GM12801 (cell line): ENCODE results near the gene MFSD12.

Experiments used
- TF ChIP-seq, protein P1 (sequence below): IDR thresholded peaks from one replicate; pipeline ENCODE4 v1.5.1; 2011; ENCODE audit warnings: control low read depth; ENCODE audit not compliant: insufficient read length; ENCODE audit errors: extremely low read depth

The MFSD12 gene

DNA sequence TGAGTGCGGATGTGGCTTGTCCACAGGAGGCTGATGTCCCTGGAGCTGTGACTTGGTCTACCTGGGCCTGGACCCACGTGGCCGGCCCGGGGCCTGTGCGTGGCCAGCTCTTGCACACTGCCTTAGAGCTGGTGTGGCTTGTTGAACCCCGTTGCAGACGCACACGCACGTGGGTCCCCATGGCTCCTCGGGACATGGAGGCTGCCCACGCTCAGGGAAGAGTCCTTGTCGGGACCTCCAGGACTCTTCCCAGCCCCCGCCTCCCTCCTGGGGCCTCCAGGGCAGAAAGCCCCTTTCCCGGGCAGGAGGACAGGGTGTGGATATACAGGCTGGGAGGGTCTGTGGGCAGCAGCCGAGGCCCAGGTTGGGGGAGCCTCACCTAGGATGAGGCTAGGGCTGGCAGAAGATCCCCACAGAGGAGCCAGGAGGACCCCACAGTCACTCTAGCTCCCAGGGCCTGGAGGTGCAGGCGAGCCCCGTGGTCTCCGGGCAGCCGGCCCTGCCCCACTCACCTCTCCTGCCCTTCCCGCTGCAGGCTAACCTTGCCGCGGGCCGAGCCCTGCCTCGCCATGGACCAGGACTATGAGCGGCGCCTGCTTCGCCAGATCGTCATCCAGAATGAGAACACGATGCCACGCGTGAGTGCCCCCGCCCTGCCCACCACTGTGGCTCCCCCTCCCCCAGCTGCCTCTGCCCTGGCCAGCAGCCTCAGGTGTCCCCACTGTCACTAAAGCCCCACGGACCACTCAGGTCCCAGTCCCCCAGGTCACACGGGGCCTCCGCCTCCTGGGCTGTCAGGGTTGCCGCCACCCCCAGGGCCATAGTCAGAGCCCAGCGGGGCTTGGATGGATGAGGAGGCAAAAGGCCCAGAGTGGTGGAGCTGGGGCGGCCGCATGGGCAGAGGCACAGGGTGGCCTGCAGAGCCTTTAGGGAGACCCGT is 34.7 kb downstream of the MFSD12 start:
- TF ChIP-seq, protein P1, sequence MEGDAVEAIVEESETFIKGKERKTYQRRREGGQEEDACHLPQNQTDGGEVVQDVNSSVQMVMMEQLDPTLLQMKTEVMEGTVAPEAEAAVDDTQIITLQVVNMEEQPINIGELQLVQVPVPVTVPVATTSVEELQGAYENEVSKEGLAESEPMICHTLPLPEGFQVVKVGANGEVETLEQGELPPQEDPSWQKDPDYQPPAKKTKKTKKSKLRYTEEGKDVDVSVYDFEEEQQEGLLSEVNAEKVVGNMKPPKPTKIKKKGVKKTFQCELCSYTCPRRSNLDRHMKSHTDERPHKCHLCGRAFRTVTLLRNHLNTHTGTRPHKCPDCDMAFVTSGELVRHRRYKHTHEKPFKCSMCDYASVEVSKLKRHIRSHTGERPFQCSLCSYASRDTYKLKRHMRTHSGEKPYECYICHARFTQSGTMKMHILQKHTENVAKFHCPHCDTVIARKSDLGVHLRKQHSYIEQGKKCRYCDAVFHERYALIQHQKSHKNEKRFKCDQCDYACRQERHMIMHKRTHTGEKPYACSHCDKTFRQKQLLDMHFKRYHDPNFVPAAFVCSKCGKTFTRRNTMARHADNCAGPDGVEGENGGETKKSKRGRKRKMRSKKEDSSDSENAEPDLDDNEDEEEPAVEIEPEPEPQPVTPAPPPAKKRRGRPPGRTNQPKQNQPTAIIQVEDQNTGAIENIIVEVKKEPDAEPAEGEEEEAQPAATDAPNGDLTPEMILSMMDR = no peak

DNA sequence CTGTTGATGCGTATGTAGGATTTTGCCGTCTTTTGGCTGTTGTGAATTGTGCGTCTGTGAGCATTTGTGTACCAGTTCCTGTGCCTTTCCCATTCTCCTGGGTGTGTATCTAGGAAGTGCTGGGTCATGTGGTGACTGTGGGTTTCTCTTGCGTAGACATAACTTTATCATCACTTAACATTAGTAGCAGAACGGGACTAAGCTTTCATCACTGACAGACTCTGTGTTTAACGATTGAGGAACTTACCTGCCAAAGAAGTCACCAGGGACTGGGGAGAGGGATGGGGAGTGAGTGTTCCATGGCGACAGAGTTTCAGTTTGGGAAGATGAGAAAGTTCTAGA is 36.3 kb downstream of the MFSD12 start:
- TF ChIP-seq, protein P1 = no peak

DNA sequence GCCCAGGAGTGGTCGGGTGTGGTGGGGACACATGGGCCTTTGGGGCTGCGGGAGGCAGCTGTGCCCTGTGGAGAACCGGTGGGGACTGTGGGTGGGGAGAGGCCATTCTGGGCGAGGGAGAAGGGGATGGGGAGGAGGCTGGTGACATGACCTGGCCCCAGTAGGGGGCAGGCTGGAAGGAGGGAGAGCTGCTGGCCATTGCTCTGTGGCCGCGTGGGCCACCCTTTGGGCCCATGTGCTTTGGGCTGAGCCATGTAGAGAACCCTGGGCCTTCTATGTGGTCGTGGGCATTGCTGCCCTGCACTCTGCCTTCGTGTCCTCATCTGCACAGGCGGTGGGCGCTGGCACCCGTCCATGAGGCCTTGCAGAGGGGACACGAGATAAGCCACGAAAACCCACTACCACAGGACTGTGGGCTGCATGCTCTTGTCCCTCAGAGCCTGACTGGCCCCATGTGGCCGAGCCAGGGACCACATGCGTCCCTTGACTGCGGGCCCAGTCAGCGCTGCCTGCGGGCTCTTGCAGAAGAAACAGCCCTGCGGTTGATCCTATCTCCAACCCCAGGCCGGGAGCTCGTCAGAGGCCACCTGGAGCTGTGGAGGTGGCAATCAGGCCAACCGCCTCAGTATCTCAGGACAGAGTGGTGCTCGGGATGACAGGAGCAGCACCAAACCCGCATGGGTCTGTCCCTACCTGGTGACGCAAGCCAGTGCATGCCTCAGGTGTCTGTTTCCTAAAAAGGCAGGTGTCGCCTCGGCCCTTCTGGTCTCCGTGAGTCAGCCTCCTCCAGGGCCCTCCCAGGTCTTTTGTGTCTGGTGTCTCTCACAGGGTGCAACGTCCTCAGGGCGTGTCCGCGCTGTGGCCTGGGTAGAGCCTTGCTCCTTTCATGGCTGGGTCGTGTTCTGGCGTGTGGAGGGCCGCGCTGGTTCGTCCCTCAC is 37.0 kb downstream of the MFSD12 start:
- TF ChIP-seq, protein P1 = no peak

DNA sequence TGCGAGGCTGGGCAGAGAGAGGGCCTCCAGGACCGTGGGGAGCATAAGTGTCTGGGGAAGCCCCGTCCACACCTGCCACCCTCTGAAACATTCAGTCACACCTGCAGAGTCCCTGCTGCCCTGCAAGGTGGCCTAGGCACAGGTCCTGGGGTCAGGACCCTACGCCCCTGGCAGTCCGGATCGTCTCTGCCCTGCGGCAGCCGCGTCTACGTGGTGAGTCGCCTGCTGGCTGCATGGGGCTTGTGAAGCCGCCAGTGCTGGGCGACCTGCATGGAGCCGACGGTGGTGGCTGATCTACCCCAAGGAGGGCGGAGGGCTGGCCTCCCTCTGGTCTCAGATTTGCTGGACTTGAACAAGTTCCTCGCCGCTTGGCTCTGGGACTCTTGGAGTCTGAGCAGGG is 38.3 kb downstream of the MFSD12 start:
- TF ChIP-seq, protein P1 = no peak

DNA sequence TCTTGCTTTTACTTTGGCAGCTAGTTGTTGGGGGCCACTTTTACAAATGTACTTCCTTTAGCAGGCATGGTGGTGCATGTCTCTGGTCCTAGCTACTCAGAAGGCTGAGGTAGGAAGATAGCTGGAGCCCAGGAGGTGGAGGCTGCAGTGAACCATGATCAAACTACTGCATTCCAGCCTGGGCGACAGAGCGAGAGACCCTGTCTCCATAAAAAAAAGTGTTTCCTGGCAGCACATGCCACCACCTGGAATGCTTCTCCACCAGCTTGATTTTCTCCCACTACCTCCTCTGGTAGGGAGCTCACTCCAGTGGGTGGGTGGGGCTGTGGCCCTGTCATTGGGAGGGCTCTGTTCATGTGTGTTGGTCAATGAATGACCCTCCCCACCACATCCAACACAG is 38.7 kb downstream of the MFSD12 start:
- TF ChIP-seq, protein P1 = no peak

DNA sequence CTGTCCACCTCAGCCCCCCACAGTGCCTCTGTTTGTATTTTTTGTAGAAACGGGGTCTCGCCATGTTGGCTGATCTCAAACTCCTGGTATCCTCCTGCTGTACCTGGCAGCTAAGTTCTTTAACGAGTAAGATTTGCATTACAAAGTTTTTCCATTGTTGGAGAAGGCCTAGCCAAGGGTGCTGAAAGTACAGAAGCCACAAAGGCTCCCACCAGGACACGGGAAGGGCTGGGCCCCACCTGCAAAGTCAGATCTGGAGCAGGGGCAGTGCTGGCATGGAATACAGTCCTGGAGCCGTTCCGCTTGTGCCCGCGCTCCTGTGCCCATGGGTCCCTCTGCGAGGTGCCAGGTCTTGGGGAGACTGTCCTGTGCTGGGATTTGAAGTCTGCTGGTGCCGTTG is 39.1 kb downstream of the MFSD12 start:
- TF ChIP-seq, protein P1 = no peak

DNA sequence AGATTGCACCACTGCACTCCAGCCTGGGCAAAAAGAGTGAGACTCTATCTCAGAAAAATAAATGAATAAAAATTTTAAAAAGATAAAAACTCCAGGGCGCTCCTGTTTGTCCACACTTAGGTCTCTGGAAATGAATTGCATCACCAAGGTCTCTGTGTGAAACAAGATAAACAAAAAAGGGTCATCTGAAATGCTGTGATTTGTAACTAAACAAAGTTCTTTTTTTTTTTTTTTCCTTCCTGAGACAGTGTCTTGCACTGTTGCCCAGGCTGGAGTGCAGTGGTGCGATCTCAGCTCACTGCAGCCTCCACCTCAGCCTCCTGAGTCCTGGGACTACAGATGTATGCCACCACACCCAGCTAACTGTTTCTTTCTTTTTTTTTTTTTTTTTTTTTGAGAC is 39.7 kb downstream of the MFSD12 start:
- TF ChIP-seq, protein P1 = no peak
